ENCODE data around the gene PGS1.
A peak's percentile ranks its signal among the peaks of the same experiment; 100 is the strongest.

PGS1 gene

DNA sequence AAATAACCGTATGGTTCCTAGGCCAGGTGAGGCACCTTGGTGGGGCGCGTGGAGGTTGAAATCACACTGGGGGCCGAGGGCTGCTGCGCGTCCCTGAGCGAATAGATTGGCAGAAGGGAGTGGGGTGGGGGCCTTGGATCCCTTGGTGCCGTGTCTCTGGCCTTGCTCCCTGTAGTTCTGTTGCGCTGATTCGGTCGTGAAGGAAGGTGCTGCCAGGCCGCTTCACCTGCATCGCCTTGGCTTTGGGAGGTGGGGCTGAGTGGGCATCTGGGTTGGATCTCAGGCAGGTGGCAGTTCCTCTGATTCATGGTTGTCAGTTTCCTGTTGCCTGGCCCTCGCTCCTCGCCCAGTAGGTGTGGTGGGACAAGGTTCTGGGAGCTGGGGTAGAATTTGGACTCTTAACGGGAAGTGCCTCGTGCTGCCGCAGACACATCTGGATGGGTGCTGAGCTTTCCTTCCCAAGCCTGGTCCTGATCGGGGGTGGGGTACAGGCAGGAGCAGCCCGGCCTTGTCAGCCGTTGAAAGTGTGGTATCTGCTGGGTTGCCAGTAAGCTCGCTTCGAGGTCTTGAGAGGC, 30.1 kb downstream of the PGS1 start:
- no peak for DNase-seq

DNA sequence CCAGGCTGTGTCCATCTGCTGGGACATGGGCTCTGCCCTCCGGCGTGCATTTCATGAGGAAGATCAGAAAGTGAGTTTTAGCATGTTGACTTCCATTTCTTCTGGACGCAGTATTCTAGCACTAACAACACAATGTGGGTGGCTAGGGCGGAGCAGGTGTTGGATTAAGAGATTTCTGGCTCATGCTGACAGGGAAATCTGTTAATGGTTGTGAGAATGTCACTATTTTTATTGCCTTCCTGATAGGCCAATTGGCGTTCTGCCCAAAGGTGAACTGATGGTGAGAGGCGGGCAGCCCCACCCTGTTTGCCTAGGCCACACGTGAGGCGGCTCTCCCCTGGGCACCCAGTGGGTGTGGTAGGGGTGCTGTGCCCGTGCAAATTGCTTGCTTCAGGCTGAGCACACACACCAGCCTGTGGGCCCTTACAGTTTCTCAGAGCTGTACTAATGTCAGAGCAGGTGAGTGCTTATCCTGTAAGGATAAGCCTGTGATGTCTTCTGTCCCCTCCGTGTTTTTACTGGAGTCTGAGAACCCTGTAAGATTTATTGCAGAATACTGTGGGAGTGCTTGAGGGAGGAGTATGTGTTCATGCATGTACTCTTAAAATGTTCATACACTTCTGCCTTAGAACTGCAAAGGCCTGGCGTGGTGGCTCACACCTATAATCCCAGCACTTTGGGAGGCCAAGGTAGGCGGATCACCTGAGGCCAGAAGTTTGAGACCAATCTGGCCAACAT, 30.9 kb downstream of the PGS1 start:
- no peak for DNase-seq

DNA sequence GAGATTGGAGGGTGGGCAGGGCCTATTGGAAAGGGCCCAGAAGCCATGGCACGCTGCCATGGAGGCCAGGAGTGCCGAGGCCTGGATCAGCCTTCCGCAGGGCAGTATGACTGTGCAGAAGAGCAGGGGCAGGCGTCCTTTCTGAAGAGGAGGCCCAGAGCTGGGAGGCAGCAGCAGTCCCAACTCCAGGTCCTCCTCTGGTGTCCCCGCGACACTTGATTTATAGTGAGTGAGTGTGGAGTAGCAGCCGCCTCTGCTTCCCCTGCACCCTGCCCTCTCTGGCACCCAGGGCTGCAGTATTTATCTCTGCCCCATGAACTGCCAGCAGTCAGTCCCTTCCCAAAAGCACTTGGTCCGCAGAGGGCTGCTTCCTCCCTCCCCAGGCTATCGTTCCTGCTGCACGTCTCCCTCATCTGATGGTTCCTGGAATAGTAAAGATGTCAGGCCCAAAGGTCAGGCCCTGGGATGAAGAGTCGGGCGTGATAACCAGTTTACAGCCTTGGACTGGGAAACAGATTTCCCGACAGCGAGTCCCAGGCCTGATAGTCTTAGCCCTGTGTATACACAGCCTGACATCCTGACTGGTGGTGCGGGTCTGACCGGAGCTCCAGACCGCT, 32.9 kb downstream of the PGS1 start:
- DNase-seq, result peak in 2 of 4 experiments; percentile 16 to 34

DNA sequence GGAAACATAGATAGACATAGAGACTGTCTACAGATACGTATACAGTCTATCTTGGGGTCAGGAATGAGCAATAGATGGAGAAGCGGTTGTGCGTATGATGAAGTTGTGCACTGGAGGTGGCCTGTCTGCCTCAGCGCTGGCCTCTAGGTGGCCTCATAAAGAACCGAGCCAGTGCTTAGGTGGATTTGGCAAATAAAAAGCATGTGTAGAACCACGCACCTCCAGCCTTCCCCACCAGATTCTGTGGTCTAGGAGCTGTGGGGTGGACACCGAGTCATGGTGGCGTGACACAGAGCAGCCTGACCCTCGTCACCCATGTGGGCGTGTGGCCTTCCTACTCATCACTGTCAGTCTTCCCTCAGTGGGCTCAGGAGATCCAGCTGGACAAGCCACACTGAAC, 34.0 kb downstream of the PGS1 start:
- DNase-seq, result peak; percentile 90 to 95 (median 92)

DNA sequence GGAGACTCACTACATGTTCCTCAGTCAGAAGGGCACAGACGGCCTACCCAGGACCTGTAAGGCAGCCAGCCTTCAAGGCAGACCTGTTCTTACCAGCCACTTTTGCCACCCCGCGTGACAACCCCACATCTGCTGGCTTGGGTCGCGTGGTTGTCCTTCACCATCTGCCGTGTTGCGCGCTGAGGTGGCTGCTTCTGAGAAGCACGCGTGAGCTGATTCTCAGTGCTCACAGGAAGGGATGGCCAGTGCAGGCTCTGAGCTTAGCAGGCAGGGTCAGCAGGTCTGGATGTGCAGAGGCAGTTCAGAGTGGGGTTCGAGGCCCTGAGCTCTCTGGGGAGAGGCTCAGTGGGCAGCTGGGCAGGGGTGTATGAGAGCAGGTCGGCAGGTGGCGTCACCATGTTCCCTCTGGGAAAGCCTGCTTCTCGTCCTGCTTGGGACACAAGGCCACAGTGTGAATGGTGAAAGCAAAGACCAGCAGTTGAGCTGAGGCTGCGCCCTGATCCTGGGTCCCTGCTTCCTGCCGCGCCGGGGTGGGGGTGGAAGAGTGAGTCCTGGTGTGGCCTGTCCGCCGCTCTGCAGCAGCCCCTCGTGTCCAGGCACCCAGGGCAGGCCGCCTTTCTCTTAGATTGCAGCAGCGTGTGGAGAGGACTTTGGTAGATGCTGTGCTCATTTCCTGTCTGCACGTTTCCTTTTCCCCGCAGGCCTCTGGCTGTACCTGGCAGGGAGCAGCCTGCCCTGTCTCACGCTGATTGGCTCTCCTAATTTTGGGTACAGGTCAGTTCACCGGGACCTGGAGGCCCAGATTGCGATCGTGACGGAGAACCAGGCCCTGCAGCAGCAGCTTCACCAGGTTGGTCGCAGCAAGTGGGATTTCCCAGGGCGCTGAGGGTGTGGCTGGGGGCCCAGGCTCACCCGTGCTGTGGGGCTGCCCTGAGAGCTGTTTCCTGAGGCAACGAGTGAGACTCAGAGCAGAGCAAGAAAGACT, 36.0 kb downstream of the PGS1 start:
- DNase-seq, result no peak

DNA sequence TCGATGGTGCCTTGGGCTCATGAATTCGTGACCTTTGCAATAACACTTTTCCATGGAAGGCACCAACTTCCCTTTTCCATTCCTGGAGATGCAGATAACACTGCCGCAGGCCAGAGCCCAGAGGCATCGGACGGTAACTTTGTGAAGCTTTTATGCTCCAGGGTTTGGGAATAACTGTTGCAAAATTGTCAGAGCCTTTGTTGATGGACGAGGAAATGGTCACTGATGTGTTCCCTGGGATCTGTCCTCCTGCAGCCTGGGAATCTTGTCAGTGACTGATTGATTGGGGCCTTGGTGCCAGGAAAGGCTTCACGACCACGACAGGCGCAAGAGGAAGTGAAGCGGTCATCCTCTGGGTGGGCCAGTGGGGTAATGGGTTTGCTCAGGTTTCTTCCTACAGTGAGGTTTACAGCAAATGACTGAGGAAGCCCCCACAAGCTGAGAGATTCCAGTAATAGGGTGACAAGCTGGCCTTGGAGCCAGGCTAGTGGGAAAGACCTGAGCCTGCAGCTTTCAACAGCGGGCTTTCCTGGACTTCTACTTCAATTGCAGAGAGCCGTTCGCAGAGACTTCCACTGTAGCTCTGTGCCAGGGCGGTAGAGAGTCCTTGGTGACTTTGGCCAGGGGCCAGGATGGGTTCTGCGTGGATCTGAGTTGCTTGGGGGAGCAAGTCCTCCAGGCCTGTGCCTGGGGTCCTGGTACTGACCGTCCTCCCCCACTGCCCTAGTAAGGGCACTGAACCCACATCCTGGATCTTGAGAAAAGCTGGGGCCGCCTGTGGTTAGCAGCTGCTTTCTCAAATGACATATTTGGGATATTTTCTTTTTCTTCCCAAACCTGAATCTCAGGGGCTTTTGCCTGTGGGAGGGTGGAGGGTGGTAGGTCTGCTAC, 37.6 kb downstream of the PGS1 start:
- peak in 3 of 4 experiments; percentile 39 to 43 (median 41) for DNase-seq

DNA sequence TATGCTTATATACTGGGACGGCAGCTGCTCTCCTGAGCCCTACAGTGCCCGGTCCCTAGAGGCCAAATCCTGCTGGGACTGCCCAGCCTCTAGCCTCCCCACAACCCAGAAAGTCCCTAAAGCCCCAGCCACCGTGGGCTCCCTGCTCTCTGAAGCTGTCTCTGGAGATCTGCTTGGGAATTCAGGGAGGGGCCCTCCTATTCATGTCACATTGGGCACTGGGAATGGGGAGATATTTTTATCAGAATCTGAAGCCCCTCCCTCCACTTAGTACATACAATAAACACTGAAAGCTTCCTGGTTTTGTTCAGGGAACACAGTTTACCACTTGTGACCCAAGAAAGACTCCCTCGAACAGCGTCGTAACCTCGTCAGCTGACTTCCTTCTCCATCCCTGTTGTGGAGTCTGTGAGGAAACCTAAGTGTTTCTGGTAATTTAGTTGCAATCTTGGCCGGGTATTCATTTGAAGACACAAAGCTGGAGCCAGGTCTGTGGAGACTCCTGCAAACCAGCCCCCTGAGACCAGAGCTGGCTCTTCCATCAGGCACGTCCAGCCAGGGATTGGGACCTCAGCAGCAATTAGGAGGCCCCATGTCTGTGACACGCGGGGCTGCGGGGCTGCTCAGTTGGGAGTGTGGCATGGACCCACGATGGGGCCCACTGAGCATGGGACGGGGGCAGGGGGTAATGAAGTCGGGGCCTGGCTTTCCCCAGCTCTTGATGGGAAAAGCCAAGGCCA, 38.5 kb downstream of the PGS1 start:
- DNase-seq, result peak; percentile 81 to 93 (median 90)

DNA sequence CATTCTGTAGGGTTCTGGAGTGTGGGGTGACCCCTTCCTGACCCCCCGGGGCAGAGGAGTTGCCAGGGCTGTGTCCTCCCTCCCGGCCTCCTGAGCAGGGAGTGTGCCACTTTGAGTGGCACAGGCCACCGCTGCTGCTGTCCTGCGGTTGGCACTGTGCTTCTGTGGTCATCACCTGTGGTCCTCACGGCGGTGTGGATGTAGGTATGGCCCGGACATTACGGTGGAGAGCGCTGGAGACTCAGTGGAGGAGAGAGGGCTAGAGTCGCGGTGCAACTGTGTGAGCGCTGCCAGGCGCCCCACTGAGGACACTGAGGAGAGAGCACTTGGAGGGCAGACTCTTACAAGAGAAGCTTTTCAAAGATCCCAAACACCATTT, 39.1 kb downstream of the PGS1 start:
- no peak for DNase-seq

DNA sequence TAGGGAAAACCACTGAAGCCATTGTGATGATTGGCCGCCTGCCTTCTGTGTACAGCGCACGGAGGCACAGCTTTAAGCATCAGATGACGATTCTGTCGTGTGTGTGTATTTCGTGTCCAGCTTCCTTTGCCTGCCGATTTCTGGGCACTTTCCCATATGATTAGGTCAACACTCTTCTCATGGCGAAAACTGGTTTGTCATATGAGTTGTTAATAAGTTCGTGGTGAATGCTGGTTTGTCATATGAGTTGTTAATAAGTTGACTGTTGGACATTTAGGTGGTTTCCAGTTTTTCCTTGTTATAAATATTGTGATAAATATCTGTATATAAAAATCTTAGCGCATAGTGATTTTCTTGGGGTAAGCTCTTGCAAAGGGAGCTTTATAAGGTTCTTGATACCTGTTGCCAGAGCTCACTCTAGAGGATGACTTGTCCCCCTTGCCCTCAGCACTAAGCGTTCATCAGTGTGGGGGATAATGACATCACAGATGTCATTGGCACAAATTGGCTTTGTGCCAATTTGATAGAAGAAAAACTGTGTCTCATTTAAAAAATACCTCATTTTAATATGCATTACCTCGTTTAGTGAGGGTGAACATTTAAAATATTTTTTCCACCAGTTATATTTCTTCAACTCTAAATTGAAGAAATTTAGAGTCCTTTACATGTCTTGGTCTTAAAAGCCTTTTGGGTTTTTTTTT, 40.0 kb downstream of the PGS1 start:
- DNase-seq, result peak in 2 of 4 experiments; percentile 30 to 55

DNA sequence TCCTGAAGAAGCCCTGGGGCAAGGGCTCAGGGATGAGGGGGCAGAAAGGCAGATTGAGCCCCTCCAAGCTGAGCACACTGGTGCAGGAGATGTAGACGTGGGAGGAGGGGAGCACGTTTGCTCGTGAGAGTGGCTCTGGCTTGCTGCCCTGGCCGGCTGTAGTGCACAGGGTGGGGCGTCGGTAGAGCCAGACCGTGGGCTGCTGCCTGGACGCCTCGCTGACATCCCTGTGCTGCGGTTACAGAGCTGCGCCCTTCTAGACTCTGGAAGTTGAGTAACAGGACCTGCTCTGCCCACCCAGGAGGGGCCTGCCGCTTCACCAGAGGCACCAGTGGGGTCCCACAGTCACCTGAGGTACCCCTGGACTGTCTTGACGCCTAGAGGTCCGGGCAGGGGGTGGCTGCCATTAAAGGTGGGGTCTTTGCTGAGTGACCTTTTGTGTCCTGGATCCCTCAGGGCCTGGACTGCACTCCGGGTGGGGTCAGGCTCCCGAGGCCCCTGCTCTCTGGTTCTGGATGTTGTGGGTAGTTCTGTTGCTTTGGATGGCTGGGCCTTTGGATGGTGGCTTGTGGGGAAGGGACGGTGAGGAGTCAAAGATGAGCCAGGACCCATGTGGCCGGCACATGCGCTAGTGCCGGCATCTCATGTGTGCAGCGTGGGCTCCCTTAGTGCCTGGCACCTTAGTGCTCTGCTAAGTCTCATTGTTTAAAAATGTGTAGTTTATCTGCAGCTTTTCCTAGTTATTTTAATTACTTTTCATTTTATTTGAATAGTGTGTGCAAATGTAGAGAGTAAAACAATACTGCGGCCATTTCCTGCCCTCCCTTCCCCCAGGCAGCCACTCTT, 41.7 kb downstream of the PGS1 start:
- no peak for DNase-seq

DNA sequence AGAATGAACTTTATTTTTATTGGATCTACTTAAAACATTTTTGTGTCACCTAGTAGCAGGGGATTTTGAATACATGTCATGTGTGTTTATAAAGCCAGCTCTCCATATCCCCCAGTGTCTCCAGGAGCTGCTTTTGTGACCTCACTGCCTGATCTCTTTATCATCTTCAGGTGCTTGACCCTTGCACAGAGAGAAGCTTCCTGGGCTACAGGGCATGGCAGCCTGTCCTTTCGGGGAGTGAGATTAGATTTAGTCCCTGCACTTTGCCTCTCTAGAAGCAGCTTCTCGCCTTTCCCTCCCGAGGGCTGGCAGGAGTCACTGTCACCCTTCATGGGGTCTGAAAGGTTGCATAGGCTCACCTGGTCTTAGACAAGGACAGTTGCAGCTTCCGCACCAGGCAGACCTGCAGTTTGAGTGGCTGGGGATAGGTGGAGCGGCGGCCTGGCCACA, 42.7 kb downstream of the PGS1 start:
- DNase-seq, result no peak

DNA sequence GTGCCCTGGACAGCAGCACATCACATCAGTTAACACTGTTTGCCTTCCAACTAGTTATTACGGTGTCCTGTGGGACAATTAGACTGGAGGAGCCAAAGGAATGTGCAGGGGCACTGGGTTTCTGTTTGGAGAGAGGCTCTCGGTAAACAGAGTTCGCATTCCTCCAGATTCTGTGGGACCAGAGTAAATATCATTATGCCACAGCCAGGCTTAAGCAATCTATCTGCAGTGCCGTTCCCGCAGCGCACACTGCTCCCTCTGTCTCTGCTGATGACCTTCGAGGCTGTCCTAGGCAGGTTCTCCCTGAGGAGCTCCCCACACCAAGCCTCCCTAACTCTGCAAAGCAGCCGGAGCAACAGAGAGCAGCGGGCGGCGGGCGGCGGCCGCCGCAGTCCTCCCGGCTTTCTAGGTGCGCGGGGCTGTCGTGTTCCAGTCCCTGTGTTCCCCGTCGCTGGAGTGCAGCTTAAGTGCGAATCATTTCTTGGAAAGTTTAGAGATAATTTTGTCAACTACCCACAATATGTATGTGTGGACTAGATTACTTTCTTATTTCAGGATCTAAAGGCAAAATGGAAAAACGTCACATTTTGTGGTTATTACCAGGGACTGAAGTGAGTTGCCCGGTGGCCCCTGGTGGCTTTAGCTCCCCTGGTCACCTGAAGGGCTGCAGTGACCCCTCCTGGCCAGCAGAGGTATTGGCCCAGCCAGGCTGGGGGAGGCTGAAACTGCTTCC, 43.3 kb downstream of the PGS1 start:
- DNase-seq, result peak; percentile 84 to 91 (median 86)

DNA sequence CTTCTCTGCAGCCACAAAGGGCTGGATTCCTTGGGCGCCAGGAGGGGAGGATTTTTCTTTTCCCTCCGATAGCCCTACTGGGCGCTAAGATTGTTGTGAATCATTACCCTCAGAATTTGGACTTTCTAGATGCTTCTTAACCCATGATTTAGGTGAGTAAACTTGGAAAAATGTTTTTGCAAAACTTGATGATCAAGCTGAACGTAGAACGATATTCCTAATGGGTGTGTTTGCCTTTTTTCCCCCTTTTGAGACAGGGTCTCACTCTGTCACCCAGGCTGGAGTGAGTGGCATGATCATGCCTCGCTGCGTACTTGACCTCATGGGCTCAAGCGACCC, 43.8 kb downstream of the PGS1 start:
- DNase-seq, result no peak

DNA sequence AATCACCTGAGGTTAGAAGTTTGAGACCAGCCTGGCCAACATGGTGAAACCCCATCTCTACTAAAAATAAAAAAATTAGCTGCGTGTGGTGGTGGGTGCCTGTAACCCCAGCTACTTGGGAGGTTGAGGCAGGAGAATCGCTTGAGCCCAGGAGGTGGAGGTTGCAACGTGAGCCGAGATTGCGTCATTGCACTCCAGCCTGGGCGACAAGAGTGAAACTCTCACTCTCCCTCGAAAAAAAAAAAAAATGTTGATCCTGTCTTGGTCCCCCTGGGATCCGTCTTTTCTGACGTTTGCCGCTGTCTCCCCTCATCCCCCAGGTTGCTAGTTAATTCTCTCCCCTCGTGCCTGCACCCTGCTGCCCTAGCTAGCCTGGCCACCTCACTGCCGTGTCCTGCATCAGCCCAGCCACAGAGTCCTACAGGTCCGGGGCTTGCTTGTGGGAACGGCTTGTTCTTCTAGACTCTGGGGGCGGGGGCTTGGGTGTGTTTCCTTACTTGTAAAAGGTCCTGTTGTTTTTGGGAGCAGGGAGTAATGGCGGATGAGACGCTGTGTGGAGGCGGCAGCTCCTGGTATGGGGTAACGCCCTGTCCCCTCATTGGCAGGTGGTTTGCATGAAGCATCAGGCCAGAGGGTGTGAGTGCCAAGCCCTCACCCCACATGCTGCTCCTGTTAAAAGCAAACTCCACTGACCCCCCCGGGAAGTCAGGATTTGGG, 44.6 kb downstream of the PGS1 start:
- no peak for DNase-seq

DNA sequence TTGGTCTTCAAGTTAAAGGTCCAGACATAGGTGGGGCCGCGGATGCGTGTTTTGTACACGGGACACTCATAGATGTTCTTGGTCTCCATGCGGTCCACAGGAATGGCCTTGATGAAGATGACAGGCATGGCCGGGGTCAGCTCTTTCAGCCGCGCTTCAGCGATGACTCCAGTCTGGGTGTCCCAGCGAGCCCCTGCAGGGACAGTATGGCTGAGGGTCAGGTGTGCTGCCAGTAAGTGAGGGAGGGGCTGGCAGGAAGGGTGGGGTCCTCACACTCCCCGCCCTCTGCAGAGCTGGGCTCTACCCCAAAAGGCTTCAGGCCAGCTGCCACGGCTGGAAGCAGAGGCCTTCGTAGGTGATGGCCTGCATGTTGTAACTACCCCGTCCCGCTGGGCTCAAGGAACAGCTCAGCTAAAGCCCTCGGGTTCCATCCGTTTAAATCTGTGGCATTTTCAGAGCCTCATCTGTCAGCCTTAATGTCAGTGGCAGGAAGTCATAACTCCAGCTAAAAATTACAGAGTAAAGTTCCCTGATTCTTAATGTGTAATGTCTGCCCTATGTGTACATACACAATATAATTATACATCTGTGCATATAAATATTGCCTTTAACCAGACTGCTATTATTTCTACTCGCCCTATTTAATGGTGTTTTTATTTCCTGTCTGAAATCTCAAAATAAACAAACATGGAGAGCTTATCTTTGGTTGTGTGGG, 45.7 kb downstream of the PGS1 start:
- DNase-seq, result no peak

DNA sequence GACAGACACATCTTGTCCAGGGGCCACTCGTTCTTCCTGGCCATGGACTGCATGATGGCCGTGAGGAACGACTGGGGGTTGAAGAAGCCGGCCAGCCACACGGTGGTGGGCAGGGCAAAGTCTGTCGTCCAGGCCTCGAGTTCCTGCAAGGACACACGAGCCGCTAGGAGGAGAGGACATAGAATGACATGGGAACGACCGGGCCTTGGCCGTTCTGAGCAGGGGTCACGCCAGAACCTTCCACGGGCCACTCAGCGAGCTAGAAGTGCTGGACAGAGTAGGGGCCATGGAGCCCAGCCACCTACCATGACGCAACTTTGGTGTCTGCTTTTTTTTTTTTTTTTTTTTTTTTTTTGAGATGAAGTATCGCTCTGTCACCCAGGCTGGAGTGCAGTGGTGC, 47.0 kb downstream of the PGS1 start:
- no peak for DNase-seq

DNA sequence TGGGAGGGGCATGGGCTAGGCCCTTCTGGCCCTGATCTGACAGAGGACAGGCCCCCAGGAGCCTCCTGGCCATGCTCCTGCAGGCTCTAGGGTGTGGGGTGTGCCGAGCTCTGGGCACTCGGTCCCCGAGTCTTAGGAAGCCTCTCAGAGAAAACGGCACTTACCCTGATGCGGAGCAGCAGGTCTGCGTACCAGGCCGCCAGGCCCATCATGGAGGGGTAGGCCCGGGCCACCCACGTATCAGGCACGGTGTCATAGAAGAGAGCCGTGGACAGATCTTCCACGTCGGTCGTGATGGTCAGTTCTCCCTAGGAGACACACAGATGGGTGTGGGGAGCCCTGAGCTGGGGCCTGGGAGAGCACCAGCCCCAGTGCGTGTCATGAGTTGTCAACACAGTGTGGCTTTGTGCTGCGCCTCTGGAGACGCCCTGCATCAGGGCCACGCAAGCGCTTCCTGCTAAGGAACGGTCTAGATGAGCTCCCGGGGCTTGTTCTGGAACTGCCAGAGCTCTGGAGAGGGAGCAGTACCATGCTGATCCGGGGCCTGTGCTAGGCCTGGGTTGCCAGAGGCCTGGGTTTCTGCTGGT, 47.9 kb downstream of the PGS1 start:
- no peak for DNase-seq

Measured in suppressor macrophage (primary cell).